ENCODE results near the gene ADPRM. TPM values are rescaled to one million over a fixed set of nuclear protein-coding genes. Genes with fewer than 3 reads are reported as not detected.

Gene ADPRM
- total RNA-seq, 1 experiment from 2014 or later: 7.9 TPM

- CTCF ChIA-PET: no interaction called here
- Histone ChIP-seq H3K79me2 (ENCODE audit: insufficient read depth, low read length) (no peaks in the 10 kb centered on the region), H2AFZ (ENCODE audit: low read depth, low read length, poor library complexity, severe bottlenecking) (no peak overlapping the region), H3K9ac (ENCODE audit: low read length) (no peak overlapping the region), H3K9me2 (ENCODE audit: insufficient read depth) (no peaks in the 10 kb centered on the region), H3K9me3 (ENCODE audit: control insufficient read depth in 1 of 2, insufficient read depth in 1 of 2, low read depth in 1 of 2, low read length in 2 of 2) (no peaks in the 10 kb centered on the region), H3K4me3 (replicated peaks in 1 of 2; ENCODE audit: low read depth in 1 of 2, low read length in 2 of 2) (no peak overlapping the region), H3K4me2 (ENCODE audit: low read length) (no peak overlapping the region), H3K27ac (ENCODE audit: low read depth, low read length) (no peak overlapping the region), H4K20me1 (ENCODE audit: insufficient read depth) (no peaks in the 10 kb centered on the region), H3K4me1 (ENCODE audit: control insufficient read depth in 1 of 2, insufficient read depth in 2 of 2, low read length in 2 of 2) (no peaks in the 10 kb centered on the region), H3K27me3 (ENCODE audit: insufficient read depth, low read length) (no peaks in the 10 kb centered on the region), H3K36me3 (ENCODE audit: control insufficient read depth in 1 of 2, insufficient read depth in 2 of 2, low read length in 2 of 2) (no peaks in the 10 kb centered on the region)
- RAD21 ChIA-PET (ENCODE audit: low non-redundant PET in 1 of 2, low total read pairs in 2 of 2, uncharacterized antibody in 2 of 2, unreplicated experiment in 2 of 2): no interaction called here
- no peak for ATAC-seq
- intact Hi-C loops (cut with micrococcal nuclease): no loop called here
- no peak for DNase-seq (ENCODE audit: low read depth, low spot score)
- POLR2A ChIA-PET: no interaction called here
- BruUV-seq (replicated peaks): no TSS peak
- TF ChIP-seq, protein P1, sequence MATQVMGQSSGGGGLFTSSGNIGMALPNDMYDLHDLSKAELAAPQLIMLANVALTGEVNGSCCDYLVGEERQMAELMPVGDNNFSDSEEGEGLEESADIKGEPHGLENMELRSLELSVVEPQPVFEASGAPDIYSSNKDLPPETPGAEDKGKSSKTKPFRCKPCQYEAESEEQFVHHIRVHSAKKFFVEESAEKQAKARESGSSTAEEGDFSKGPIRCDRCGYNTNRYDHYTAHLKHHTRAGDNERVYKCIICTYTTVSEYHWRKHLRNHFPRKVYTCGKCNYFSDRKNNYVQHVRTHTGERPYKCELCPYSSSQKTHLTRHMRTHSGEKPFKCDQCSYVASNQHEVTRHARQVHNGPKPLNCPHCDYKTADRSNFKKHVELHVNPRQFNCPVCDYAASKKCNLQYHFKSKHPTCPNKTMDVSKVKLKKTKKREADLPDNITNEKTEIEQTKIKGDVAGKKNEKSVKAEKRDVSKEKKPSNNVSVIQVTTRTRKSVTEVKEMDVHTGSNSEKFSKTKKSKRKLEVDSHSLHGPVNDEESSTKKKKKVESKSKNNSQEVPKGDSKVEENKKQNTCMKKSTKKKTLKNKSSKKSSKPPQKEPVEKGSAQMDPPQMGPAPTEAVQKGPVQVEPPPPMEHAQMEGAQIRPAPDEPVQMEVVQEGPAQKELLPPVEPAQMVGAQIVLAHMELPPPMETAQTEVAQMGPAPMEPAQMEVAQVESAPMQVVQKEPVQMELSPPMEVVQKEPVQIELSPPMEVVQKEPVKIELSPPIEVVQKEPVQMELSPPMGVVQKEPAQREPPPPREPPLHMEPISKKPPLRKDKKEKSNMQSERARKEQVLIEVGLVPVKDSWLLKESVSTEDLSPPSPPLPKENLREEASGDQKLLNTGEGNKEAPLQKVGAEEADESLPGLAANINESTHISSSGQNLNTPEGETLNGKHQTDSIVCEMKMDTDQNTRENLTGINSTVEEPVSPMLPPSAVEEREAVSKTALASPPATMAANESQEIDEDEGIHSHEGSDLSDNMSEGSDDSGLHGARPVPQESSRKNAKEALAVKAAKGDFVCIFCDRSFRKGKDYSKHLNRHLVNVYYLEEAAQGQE (IDR thresholded peaks at IDR 0.05; ENCODE audit: low read depth): no peak
- TF ChIP-seq ELF1 (IDR thresholded peaks at IDR 0.05; ENCODE audit: borderline replicate concordance, low read depth) (no peak), CEBPB (IDR thresholded peaks at IDR 0.05; ENCODE audit: low read depth) (no peak), CBX3 (IDR thresholded peaks at IDR 0.05; ENCODE audit: low read depth) (no peak), RAD21 (IDR thresholded peaks at IDR 0.05; ENCODE audit: low read depth) (no peak), EGR1 (IDR thresholded peaks at IDR 0.05; ENCODE audit: low read depth) (no peak)
- TF ChIP-seq, protein P2, sequence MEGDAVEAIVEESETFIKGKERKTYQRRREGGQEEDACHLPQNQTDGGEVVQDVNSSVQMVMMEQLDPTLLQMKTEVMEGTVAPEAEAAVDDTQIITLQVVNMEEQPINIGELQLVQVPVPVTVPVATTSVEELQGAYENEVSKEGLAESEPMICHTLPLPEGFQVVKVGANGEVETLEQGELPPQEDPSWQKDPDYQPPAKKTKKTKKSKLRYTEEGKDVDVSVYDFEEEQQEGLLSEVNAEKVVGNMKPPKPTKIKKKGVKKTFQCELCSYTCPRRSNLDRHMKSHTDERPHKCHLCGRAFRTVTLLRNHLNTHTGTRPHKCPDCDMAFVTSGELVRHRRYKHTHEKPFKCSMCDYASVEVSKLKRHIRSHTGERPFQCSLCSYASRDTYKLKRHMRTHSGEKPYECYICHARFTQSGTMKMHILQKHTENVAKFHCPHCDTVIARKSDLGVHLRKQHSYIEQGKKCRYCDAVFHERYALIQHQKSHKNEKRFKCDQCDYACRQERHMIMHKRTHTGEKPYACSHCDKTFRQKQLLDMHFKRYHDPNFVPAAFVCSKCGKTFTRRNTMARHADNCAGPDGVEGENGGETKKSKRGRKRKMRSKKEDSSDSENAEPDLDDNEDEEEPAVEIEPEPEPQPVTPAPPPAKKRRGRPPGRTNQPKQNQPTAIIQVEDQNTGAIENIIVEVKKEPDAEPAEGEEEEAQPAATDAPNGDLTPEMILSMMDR (IDR thresholded peaks at IDR 0.05 in 2 of 3, conservative IDR thresholded peaks at IDR 0.05 in 1 of 3; ENCODE audit: borderline replicate concordance in 1 of 3, insufficient read depth in 1 of 3, low read depth in 2 of 3, low read length in 2 of 3): no peak
Observed at GRCh38 chr17:10757067-10757466, 59.7 kb downstream of the ADPRM start.
